ENCODE data around the gene ADH1C.
A peak's percentile ranks its signal among the peaks of the same experiment; 100 is the strongest.
"Not testable (repeated sequence)": the region's sequence is repeated elsewhere in the genome, so short reads cannot be mapped to it uniquely, and the experiment has no call there.

The ADH1C gene

DNA sequence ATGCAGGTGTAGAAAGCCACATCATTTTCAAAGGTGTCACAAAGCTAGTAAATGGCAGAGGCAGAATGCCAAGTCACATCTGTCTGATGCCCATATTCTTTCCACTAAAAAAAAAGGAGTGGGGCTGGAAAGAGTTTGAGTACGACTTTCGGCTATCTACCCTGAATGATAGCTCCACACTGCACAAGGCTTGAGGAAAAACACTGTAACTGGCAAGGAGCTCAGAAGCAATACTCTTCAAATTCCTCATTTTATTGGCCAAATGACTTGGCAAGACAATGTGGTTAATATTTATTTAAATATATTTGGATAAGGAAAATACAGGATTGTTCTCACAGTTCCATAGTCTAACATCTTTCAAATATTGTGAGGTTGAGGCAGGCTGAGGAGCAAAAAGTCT, 5.4 kb upstream of the ADH1C start:
- DNase-seq (ENCODE audit: low read depth, low spot score), result no peak

DNA sequence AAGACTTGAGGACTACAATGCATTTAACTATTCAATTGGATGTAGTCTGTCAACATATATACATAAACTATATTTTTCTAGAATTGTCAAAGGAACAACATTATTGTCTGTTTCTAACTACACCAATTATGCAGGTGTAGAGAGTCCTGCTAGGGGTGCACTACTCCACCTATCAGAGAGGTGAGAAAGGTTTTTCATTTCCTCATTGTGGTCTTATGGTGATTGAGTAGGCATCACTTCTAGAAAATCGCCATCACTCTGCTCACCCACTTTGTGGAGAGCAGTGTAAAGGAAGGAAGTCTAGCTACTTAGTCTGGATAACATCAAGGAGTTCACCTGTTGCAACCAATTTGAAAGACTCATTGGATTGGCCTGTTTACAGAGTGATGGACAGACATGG, 4.4 kb upstream of the ADH1C start:
- DNase-seq (ENCODE audit: low read depth, low spot score), result no peak

GRCh38 chr4:99356149-99356548, 3.6 kb upstream of the ADH1C start:
- not testable (repeated sequence) for DNase-seq (ENCODE audit: low read depth, low spot score)

DNA sequence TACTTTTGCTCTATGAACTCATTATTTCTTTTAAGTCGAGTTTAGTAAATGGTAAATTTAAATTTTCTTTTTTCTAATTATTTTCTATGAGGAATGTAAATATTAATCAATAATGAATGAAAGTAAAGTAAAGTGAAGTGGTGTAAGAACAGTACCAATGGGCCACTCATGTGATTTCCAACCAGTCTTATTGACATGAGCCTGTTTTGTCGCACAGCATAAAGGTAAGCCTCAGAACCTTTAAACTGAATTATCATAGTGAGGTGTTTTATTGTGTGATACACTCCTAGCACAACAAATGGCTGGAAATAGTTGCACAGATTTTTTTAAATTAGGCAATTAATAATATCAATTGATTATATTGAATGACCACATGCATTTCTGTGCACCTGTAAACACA, 1.1 kb downstream of the ADH1C start:
- DNase-seq (ENCODE audit: low read depth, low spot score), result no peak

- DNase-seq (ENCODE audit: low read depth, low spot score), result no peak
These were observed 3.2 kb downstream of the ADH1C start for GRCh38 chr4:99349338-99349737.

DNA sequence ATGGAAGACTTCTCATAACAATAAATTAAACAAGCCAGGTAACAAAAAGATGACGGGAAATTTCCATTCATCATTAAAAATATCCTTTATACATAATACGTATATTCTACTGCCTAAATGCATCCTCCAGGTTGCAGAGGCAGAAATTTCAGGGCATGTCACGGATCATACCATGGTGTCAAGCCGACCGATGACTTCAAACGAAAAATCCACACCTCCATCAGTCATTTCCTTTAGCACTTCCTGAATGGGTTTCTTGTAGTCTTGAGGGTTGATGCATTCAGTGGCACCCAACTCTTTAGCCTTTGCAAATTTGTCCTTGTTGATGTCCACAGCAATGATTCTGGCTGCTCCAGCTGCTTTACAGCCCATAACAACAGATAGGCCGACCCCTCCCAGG, 9.9 kb downstream of the ADH1C start:
- not testable (repeated sequence) for DNase-seq (ENCODE audit: low read depth, low spot score)

DNA sequence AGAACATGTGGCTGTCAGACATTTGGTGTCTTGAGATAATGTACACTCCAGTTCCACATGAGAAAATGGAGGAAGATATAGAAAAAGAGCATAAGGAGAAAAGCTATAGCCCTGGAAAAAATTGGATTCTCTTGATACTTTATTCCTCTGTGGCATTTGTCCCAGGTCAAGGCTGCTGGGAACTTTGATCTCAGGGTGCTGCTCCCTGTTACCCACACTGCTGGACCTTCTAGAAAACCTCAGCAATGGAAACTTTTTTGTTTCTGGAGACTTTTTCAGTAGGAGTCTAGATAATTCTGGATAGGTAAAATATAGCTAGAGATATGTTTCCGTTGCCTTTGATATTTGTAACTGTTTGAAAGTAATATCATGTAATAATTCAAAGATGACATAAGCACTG, 11.1 kb downstream of the ADH1C start:
- no peak for DNase-seq (ENCODE audit: low read depth, low spot score)

- DNase-seq (ENCODE audit: low read depth, low spot score), result no peak
These were observed 13.4 kb downstream of the ADH1C start for GRCh38 chr4:99339172-99339571.

DNA sequence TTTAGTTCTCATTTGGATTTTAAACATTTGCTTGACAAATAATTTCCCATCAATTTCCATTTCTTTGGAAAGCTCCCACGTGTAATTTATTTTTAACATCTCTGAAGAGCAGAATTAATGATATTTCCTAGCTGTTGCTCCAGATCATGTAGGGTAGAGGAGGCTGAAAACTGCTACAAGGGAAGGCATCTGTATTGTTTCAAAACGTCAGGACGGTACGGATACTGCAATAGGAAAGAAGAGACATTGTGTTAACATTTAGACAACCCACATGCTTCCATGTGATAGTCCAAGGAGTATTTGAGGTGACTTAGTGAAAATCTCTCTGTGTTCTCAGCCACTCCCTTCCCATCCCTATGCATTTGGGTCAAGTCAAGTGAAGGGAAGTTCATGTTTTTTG, 16.0 kb downstream of the ADH1C start:
- DNase-seq (ENCODE audit: low read depth, low spot score), result no peak

GRCh38 chr4:99334880-99335279, 17.7 kb downstream of the ADH1C start:
- DNase-seq (ENCODE audit: low read depth, low spot score), result no peak

DNA sequence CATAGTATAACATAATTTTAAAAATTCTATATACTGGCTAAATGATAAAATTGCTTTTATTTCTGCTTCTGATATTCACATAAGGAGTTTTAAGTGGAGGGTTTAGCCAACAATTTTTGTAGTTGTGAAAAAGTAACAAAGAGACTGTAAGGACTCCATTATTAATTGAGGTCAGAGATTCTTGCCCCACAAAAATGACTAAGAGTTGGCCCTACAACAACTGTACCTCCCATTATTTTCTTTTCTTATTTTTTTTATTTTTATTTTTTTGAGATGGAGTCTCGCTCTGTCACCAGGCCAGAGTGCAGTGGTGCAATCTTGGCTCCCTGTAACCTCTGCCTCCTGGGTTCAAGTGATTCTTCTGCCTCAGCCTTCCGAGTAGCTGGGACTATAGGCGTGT, 21.9 kb downstream of the ADH1C start:
- no peak for DNase-seq (ENCODE audit: low read depth, low spot score)

- no peak for DNase-seq (ENCODE audit: low read depth, low spot score)
These were observed 22.7 kb downstream of the ADH1C start for GRCh38 chr4:99329876-99330275.

DNA sequence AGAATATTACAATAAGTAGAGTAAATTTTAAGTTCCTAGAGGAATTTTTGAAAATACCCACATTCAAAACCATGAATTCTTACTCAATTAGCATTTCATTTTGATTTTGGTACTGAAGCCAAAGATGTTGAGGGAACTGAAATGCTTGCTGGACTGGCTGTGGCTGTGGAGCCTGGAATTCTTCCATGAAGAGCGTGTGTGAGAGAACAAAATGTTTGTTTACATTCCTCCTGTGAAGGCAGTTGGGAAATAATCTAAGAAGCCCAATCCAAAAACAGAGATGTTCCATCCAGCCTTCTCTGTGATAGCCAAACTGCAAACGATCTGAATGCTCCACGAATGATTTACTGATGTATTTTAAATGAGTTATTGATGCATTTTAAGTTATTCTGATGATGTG, 27.6 kb downstream of the ADH1C start:
- peak; percentile 35 for DNase-seq (ENCODE audit: low read depth, low spot score)

DNA sequence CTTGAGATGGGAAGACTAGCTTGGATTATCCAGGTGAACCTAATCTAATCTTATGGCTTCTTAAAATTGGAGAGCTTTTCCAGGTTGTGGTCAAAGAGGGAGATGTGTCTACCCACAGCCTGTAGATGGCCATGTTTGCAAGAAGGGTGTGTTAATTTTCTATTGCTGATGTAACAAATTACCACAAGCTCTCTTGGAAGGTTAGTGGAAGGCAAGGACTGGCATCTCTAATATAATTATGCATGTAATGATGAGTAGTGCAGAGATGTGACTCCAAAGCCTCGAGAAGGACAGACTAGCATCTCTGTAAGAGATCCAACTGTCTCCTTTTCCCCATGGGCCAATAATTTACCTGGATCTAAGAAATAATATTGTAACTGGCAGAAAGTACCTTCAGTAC, 28.2 kb downstream of the ADH1C start:
- no peak for DNase-seq (ENCODE audit: low read depth, low spot score)

DNA sequence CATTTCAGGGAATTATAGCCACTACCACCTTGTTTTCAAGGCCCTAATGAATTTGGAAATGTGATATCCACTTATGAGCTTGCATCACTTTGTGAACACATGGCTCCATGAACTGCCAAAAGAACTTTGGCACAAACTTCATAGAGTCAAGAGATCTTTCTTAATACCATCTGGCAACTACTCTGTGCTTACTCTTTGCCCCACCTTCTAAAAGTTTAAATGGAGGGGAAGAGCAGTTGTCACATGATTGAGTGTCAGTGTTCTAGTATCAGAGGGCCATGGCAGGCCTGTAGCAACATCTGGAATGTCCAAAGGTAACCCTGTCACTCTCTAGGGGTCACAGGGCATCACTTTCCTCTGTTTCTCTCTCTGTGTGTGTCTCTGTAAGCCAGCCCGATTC, 28.8 kb downstream of the ADH1C start:
- DNase-seq (ENCODE audit: low read depth, low spot score), result no peak

- no peak for DNase-seq (ENCODE audit: low read depth, low spot score)
These were observed 31.0 kb downstream of the ADH1C start, which contains the start of gene ADH1B for GRCh38 chr4:99321241-99322191. Gene ADH1B, minus strand, starts transcription at chr4:99321401. Its CDS starts 70 bp downstream, at chr4:99321331.

DNA sequence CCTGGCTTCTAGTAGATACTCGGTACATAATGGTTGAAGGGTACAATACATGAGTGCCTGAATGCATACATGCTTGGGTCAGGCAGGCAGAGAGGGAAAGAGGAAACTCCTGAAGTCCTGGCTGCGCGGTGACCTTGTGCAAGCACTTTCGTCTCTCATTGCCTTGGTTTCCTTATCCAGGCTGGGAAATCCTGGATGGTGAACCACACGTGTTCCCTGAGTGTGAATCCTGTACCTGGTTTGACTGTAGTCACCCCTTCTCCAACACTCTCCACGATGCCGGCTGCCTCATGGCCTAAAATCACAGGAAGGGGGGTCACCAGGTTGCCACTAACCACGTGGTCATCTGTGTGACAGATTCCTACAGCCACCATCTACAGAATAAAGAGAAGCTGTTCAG, 34.7 kb downstream of the ADH1C start:
- not testable (repeated sequence) for DNase-seq (ENCODE audit: low read depth, low spot score)

- no peak for DNase-seq (ENCODE audit: low read depth, low spot score)
These were observed 35.2 kb downstream of the ADH1C start for GRCh38 chr4:99317354-99317753.

GRCh38 chr4:99315839-99316238, 36.7 kb downstream of the ADH1C start:
- DNase-seq (ENCODE audit: low read depth, low spot score), result no peak

- no peak for DNase-seq (ENCODE audit: low read depth, low spot score)
These were observed 38.3 kb downstream of the ADH1C start for GRCh38 chr4:99314211-99314610.

GRCh38 chr4:99310389-99310788, 42.2 kb downstream of the ADH1C start:
- no peak for DNase-seq (ENCODE audit: low read depth, low spot score)

DNA sequence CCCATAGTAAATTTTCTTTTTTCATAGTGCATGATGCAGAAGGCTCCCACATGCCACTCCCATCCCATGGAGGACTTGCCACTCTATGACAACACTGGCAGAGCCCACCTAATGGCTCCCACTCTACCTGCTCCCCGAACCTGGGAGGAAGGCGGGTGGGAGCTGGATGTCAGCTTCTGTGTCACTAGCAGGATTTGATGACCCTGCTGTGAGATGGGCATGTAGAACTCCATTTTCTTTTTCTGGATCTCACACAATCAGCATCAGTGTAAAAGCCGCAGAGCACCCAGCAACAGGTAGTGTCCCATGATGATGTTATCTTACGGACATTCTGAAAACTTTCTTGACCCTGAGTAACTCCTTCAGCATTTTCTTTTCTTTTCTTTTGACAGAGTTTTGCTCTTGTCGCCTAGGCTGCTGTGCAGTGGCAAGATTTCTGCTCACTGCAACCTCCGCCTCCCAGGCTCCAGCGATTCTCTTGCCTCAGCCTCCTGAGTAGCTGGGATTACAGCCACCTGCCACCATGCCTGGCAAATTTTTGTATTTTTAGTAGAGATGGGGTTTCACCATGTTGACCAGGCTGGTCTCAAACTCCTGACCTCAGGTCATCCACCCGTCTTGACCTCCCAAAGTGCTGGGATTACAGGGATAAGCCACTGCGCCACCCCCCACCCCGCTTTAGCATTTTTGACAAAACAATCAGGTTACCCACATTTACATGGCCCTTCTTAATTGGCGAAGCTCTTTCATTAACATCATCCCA, 46.7 kb downstream of the ADH1C start:
- DNase-seq (ENCODE audit: low read depth, low spot score), result no peak

All from smooth muscle cell of the brain vasculature (primary cell).